ENCODE measurements around the gene STXBP1.

STXBP1 gene

GRCh38 chr9:127700594-127701255, 88.6 kb downstream of the STXBP1 start:
- H3K9ac ChIP-seq (ENCODE audit: low read depth, low read length) = no peak overlapping the region
- no peak overlapping the region for H3K4me3 ChIP-seq (ENCODE audit: low read depth in 1 of 2, low read length in 2 of 2)
- DNase-seq = no peak
- no peak for ATAC-seq (ENCODE audit: insufficient read depth, low read depth)
- no peaks in the 10 kb centered on the region for H3K79me2 ChIP-seq (ENCODE audit: insufficient read depth, low read length)
- H3K4me1 ChIP-seq (ENCODE audit: insufficient read depth, low read length) = no peaks in the 10 kb centered on the region
- H3K4me2 ChIP-seq (ENCODE audit: insufficient read depth, low read length) = no peak overlapping the region
- no peaks in the 10 kb centered on the region for H3K36me3 ChIP-seq (ENCODE audit: insufficient read depth, low read length)
- H3K27me3 ChIP-seq (ENCODE audit: insufficient read depth, low read length, poor library complexity) = no peaks in the 10 kb centered on the region
- no peak overlapping the region for H2AFZ ChIP-seq (ENCODE audit: low read depth, low read length)
- H4K20me1 ChIP-seq (ENCODE audit: insufficient read depth, low read length) = no peaks in the 10 kb centered on the region
- H3K9me3 ChIP-seq (ENCODE audit: insufficient read depth, low read length, severe bottlenecking) = no peaks in the 10 kb centered on the region
- no peak overlapping the region for H3K27ac ChIP-seq (ENCODE audit: low read length)
- no peak for TF ChIP-seq EZH2 (IDR thresholded peaks at IDR 0.05; ENCODE audit: borderline replicate concordance, low read depth, low read length, severe bottlenecking)
- no peak for TF ChIP-seq CTCF (IDR thresholded peaks at IDR 0.05; ENCODE audit: borderline replicate concordance, extremely low read depth, low read length, poor library complexity, severe bottlenecking)

- no peaks in the 10 kb centered on the region for H3K27me3 ChIP-seq (ENCODE audit: insufficient read depth, low read length, poor library complexity)
- peaks cover 5% of the 10 kb centered on the region; the same call in 1 of the 2 replicates for H4K20me1 ChIP-seq (ENCODE audit: insufficient read depth, low read length)
- H3K9me3 ChIP-seq (ENCODE audit: insufficient read depth, low read length, severe bottlenecking) = no peaks in the 10 kb centered on the region
- no peaks in the 10 kb centered on the region for H3K4me1 ChIP-seq (ENCODE audit: insufficient read depth, low read length)
- ATAC-seq (ENCODE audit: insufficient read depth, low read depth) = no peak
- H3K4me2 ChIP-seq (ENCODE audit: insufficient read depth, low read length) = no peak overlapping the region
- H3K36me3 ChIP-seq (ENCODE audit: insufficient read depth, low read length) = no peaks in the 10 kb centered on the region
- DNase-seq = no peak
- no peak overlapping the region for H3K9ac ChIP-seq (ENCODE audit: low read depth, low read length)
- no peak overlapping the region for H3K27ac ChIP-seq (ENCODE audit: low read length)
- H2AFZ ChIP-seq (ENCODE audit: low read depth, low read length) = no peak overlapping the region
- no peaks in the 10 kb centered on the region for H3K79me2 ChIP-seq (ENCODE audit: insufficient read depth, low read length)
- no peak for TF ChIP-seq CTCF (IDR thresholded peaks at IDR 0.05; ENCODE audit: borderline replicate concordance, extremely low read depth, low read length, poor library complexity, severe bottlenecking)
- TF ChIP-seq EZH2 (IDR thresholded peaks at IDR 0.05; ENCODE audit: borderline replicate concordance, low read depth, low read length, severe bottlenecking) = no peak
- H3K4me3 ChIP-seq (ENCODE audit: low read depth in 1 of 2, low read length in 2 of 2) = no peak overlapping the region
These were observed 91.3 kb downstream of the STXBP1 start for GRCh38 chr9:127703289-127703946.

GRCh38 chr9:127705577-127706379, 93.7 kb downstream of the STXBP1 start:
- ATAC-seq (ENCODE audit: insufficient read depth, low read depth) (no peak), DNase-seq (no peak)
- Histone ChIP-seq H3K4me2 (ENCODE audit: insufficient read depth, low read length) (no peak overlapping the region), H3K79me2 (ENCODE audit: insufficient read depth, low read length) (no peaks in the 10 kb centered on the region), H3K27ac (ENCODE audit: low read length) (no peak overlapping the region), H4K20me1 (ENCODE audit: insufficient read depth, low read length) (peaks cover 8% of the 10 kb centered on the region), H3K9me3 (ENCODE audit: insufficient read depth, low read length, severe bottlenecking) (no peaks in the 10 kb centered on the region), H3K9ac (ENCODE audit: low read depth, low read length) (no peak overlapping the region), H3K36me3 (ENCODE audit: insufficient read depth, low read length) (no peaks in the 10 kb centered on the region), H3K27me3 (ENCODE audit: insufficient read depth, low read length, poor library complexity) (no peaks in the 10 kb centered on the region), H3K4me3 (ENCODE audit: low read depth in 1 of 2, low read length in 2 of 2) (no peak overlapping the region), H2AFZ (ENCODE audit: low read depth, low read length) (no peak overlapping the region), H3K4me1 (ENCODE audit: insufficient read depth, low read length) (no peaks in the 10 kb centered on the region)
- no peak for TF ChIP-seq EZH2 (IDR thresholded peaks at IDR 0.05; ENCODE audit: borderline replicate concordance, low read depth, low read length, severe bottlenecking)
- no peak for TF ChIP-seq CTCF (IDR thresholded peaks at IDR 0.05; ENCODE audit: borderline replicate concordance, extremely low read depth, low read length, poor library complexity, severe bottlenecking)

Data from DND-41 (cell line).